ENCODE data around the gene TMPRSS13.

TMPRSS13 gene

DNA sequence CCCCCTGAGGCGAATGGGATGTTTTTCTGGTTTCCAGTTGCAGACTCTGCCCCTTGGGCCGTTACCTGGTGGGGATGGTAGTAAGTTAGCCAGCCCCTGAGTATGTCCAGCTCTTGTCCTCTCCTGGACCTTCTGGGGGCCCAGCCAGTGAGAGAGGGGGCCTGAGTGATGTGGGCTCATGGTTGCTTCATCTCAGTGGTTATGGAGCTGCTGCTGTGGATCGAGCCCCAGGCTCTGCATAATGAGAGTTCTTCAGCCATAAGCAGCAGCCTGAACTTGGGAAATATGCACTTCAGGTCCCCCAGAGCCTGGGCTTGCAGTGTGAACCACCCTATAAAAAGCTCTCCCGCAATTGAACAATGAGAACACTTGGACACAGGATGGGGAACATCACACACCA lies 5.9 kb downstream of the TMPRSS13 start (continued):
- TF ChIP-seq KLF9 (tag by site-specific recombination; IDR thresholded peaks at IDR 0.05; ENCODE audit: low read depth): no peak
- TF ChIP-seq ZNF138 (tag by site-specific recombination; IDR thresholded peaks at IDR 0.05; ENCODE audit: borderline replicate concordance): no peak
- no peak for TF ChIP-seq ZNF544 (tag by site-specific recombination; IDR thresholded peaks at IDR 0.05)
- TF ChIP-seq, protein P1, sequence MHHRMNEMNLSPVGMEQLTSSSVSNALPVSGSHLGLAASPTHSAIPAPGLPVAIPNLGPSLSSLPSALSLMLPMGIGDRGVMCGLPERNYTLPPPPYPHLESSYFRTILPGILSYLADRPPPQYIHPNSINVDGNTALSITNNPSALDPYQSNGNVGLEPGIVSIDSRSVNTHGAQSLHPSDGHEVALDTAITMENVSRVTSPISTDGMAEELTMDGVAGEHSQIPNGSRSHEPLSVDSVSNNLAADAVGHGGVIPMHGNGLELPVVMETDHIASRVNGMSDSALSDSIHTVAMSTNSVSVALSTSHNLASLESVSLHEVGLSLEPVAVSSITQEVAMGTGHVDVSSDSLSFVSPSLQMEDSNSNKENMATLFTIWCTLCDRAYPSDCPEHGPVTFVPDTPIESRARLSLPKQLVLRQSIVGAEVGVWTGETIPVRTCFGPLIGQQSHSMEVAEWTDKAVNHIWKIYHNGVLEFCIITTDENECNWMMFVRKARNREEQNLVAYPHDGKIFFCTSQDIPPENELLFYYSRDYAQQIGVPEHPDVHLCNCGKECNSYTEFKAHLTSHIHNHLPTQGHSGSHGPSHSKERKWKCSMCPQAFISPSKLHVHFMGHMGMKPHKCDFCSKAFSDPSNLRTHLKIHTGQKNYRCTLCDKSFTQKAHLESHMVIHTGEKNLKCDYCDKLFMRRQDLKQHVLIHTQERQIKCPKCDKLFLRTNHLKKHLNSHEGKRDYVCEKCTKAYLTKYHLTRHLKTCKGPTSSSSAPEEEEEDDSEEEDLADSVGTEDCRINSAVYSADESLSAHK (tag by site-specific recombination; IDR thresholded peaks at IDR 0.05): no peak
- TF ChIP-seq ZNF530 (tag by site-specific recombination; IDR thresholded peaks at IDR 0.05; ENCODE audit: low read depth): no peak
- no peak for TF ChIP-seq ZNF140 (tag by site-specific recombination; IDR thresholded peaks at IDR 0.05)
- TF ChIP-seq GLI2 (tag by site-specific recombination; IDR thresholded peaks at IDR 0.05; ENCODE audit: borderline replicate concordance, low read depth): no peak
- no peak for TF ChIP-seq ZNF214 (tag by site-specific recombination; IDR thresholded peaks at IDR 0.05; ENCODE audit: borderline replicate concordance)
- no peak for TF ChIP-seq KLF10 (tag by site-specific recombination; IDR thresholded peaks at IDR 0.05)
- TF ChIP-seq, protein P2, sequence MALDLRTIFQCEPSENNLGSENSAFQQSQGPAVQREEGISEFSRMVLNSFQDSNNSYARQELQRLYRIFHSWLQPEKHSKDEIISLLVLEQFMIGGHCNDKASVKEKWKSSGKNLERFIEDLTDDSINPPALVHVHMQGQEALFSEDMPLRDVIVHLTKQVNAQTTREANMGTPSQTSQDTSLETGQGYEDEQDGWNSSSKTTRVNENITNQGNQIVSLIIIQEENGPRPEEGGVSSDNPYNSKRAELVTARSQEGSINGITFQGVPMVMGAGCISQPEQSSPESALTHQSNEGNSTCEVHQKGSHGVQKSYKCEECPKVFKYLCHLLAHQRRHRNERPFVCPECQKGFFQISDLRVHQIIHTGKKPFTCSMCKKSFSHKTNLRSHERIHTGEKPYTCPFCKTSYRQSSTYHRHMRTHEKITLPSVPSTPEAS (tag by site-specific recombination; IDR thresholded peaks at IDR 0.05): no peak
- no peak for TF ChIP-seq PRDM6 (tag by site-specific recombination; IDR thresholded peaks at IDR 0.05)

DNA sequence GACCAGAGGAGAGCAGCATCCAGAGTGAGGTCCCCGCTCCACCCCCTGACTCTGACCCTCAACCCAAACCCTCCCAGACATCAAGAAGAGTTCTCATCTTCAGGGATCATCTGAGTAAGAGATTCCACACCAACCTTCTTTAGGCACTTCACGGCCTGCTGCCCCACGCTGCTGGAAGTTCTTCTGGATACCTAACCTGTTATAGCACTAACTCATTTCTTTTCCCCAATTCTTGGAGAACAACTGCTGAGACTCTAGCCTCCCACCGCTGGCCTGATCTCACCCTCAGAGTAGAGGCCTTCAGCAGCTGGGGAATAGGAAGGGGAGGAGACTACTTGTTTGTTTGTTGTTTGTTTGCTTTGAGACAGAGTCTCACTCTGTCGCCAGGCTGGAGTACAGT lies 7.3 kb downstream of the TMPRSS13 start:
- POLR2A ChIA-PET: interaction anchor here (0.7 kb wide), 1 partner anchor 17 kb away, joined by 3 read pairs; no protein-coding TSS in a partner anchor
- H3K4me1 ChIP-seq (ENCODE audit: control insufficient read depth, insufficient read depth, low read length): no peaks in the 10 kb centered on the region

GRCh38 chr11:117921456-117921855 lies 7.7 kb downstream of the TMPRSS13 start:
- POLR2A ChIA-PET: no interaction called here
- Histone ChIP-seq H3K36me3 (ENCODE audit: control insufficient read depth in 2 of 2, insufficient read depth in 1 of 2, low read length in 2 of 2) (no peaks in the 10 kb centered on the region), H3K4me3 (ENCODE audit: low read depth, low read length) (no peak overlapping the region), H3K27ac (ENCODE audit: extremely low read depth, low read depth, low read length) (no peak overlapping the region), H3K4me1 (ENCODE audit: control insufficient read depth, insufficient read depth, low read length) (no peaks in the 10 kb centered on the region), H3K9me3 (ENCODE audit: control insufficient read depth, insufficient read depth, low read depth, low read length) (no peaks in the 10 kb centered on the region)
- CTCF ChIA-PET: interaction anchor here (0.8 to 2.3 kb wide), 2 partner anchors 78 to 478 kb away, joined by 4 to 10 read pairs; no protein-coding TSS in a partner anchor
- no peak for TF ChIP-seq RBAK (tag by site-specific recombination; IDR thresholded peaks at IDR 0.05)
- TF ChIP-seq BCL11A (tag by site-specific recombination; IDR thresholded peaks at IDR 0.05; ENCODE audit: low read depth): no peak
- no peak for TF ChIP-seq ZNF560 (tag by site-specific recombination; IDR thresholded peaks at IDR 0.05; ENCODE audit: borderline replicate concordance)
- TF ChIP-seq ZNF121 (tag by site-specific recombination; IDR thresholded peaks at IDR 0.05): no peak
- no peak for TF ChIP-seq TRIM28 (IDR thresholded peaks at IDR 0.05; ENCODE audit: borderline replicate concordance, low read length)
- no peak for TF ChIP-seq ZNF341 (tag by site-specific recombination; IDR thresholded peaks at IDR 0.05; ENCODE audit: low read depth)
- no peak for TF ChIP-seq ZBTB21 (tag by site-specific recombination; IDR thresholded peaks at IDR 0.05)
- no peak for TF ChIP-seq ZNF624 (tag by site-specific recombination; IDR thresholded peaks at IDR 0.05)
- no peak for TF ChIP-seq KLF8 (tag by site-specific recombination; IDR thresholded peaks at IDR 0.05)

More for the DNA sequence above, 7.3 kb downstream of the TMPRSS13 start:
- CTCF ChIA-PET: interaction anchor here (0.8 to 2.3 kb wide), 3 partner anchors 25 to 478 kb away, joined by 3 to 10 read pairs (median 4); no protein-coding TSS in a partner anchor
- no peak overlapping the region for H3K4me3 ChIP-seq (ENCODE audit: low read depth, low read length)
- H3K27ac ChIP-seq (ENCODE audit: extremely low read depth, low read depth, low read length): no peak overlapping the region
- TF ChIP-seq ZFP3 (tag by site-specific recombination; IDR thresholded peaks at IDR 0.05; ENCODE audit: low read depth) (no peak), ZNF639 (tag by site-specific recombination; IDR thresholded peaks at IDR 0.05) (no peak), ZNF2 (tag by site-specific recombination; IDR thresholded peaks at IDR 0.05) (no peak), ZNF555 (tag by site-specific recombination; conservative IDR thresholded peaks at IDR 0.05) (no peak), ZBTB7A (tag by site-specific recombination; IDR thresholded peaks at IDR 0.05; ENCODE audit: low read depth) (no peak), ZNF37A (tag by site-specific recombination; IDR thresholded peaks at IDR 0.05) (no peak)
- H3K36me3 ChIP-seq (ENCODE audit: control insufficient read depth in 2 of 2, insufficient read depth in 1 of 2, low read length in 2 of 2): no peaks in the 10 kb centered on the region
- H3K9me3 ChIP-seq (ENCODE audit: control insufficient read depth, insufficient read depth, low read depth, low read length): no peaks in the 10 kb centered on the region

All from HEK293 (cell line).